B cell (primary cell): Measurements from ENCODE around the gene H2BK1. TPM values are rescaled to one million over a fixed set of nuclear protein-coding genes. Genes with fewer than 3 reads are reported as not detected.

Experiments
- ATAC-seq: fragments of 200-7000 bp; cut with Tn5 transposase; one replicate; pipeline ENCODE4 v1.10.0; 2021; ENCODE audit warnings: low read depth, mild to moderate bottlenecking, moderate number of reproducible peaks, moderate library complexity
- CTCF ChIA-PET: fragments of 350-600 bp; sonication (Branson Sonifier 250); formaldehyde crosslinking; loops from one replicate; lab custom pipeline; 2021; ENCODE audit warnings: antibody characterized with exemption, inconsistent platforms; lab: Charles Lee
- POLR2A ChIA-PET: fragments of 350-600 bp; sonication (Branson Sonifier 250); formaldehyde crosslinking; loops from one replicate; lab custom pipeline; 2021; ENCODE audit warnings: antibody characterized with exemption; lab: Charles Lee
- DNase-seq: peaks from one replicate; pipeline ENCODE4 v3.0.0; 2013
- H2AFZ ChIP-seq: 2 replicates; pipeline ENCODE4 v1.6.1; 2012; ENCODE audit warnings: mild to moderate bottlenecking, low read depth, low read length; ENCODE audit not compliant: insufficient read depth, poor library complexity, severe bottlenecking
- H3K27ac ChIP-seq, 2 donors: 1 replicate in 1 of 2; 2 replicates in 1 of 2; pipeline ENCODE4 v1.5.1; 2012 to 2013; ENCODE audit warnings: low read length in 2 of 2, mild to moderate bottlenecking in 2 of 2, moderate library complexity in 1 of 2
- H3K27me3 ChIP-seq, 4 experiments: fragments of 200-600 bp in 1 of 4; sonication (generic) in 1 of 4; replicated peaks in 1 of 4; 1 replicate in 2 of 4; 2 replicates in 2 of 4; pipeline versions ENCODE4 v1.6.1 to v1.7.0; 2013 to 2016; ENCODE audit warnings: low read length in 3 of 4, mild to moderate bottlenecking in 2 of 4, mixed read lengths in 1 of 4, moderate library complexity in 1 of 4; ENCODE audit not compliant: insufficient read depth in 4 of 4, control insufficient read depth in 3 of 4; ENCODE audit errors: control extremely low read depth in 1 of 4
- H3K36me3 ChIP-seq, 2 experiments: replicated peaks in 1 of 2; 1 replicate in 1 of 2; 2 replicates in 1 of 2; pipeline versions ENCODE4 v1.6.1 to v1.7.1; 2013; ENCODE audit warnings: low read length in 1 of 2; ENCODE audit not compliant: insufficient read depth in 2 of 2, control insufficient read depth in 1 of 2; ENCODE audit errors: control extremely low read depth in 1 of 2, extremely low read depth in 1 of 2
- H3K4me1 ChIP-seq, 2 donors: fragments of 200-600 bp in 1 of 2; sonication (generic) in 1 of 2; 1 replicate in 1 of 2; 2 replicates in 1 of 2; pipeline versions ENCODE4 v1.5.1 to v1.6.1; 2013 to 2017; ENCODE audit warnings: low read length in 2 of 2; ENCODE audit not compliant: control insufficient read depth in 2 of 2, insufficient read depth in 2 of 2
- H3K4me2 ChIP-seq: replicated peaks from 2 replicates; pipeline ENCODE3; 2012; ENCODE audit warnings: mild to moderate bottlenecking, low read depth, low read length; ENCODE audit not compliant: poor library complexity, severe bottlenecking
- H3K4me3 ChIP-seq, 5 experiments: fragments of 200-600 bp in 1 of 5; sonication (generic) in 1 of 5; 1 replicate in 3 of 5; 2 replicates in 2 of 5; pipeline versions ENCODE4 v1.5.1 to v1.7.0; 2011 to 2016; ENCODE audit warnings: low read length in 4 of 5, mild to moderate bottlenecking in 4 of 5, low read depth in 2 of 5, control low read depth in 1 of 5, moderate library complexity in 1 of 5; ENCODE audit not compliant: insufficient read depth in 1 of 5; ENCODE audit errors: control extremely low read depth in 1 of 5, extremely low read depth in 1 of 5
- H3K79me2 ChIP-seq: fragments of 200-600 bp; sonication (generic); one replicate; pipeline ENCODE4 v1.6.0; 2016; ENCODE audit warnings: low read length; ENCODE audit not compliant: control insufficient read depth, insufficient read depth
- H3K9ac ChIP-seq: fragments of 200-600 bp; sonication (generic); 2 replicates; pipeline ENCODE4 v1.6.1; 2017; ENCODE audit warnings: mild to moderate bottlenecking, low read length, moderate library complexity
- H3K9me3 ChIP-seq, 3 donors: one replicate each; pipeline versions ENCODE4 v1.6.1 to v1.7.1; 2013; ENCODE audit warnings: low read length in 2 of 3; ENCODE audit not compliant: control insufficient read depth in 2 of 3, insufficient read depth in 1 of 3; ENCODE audit errors: control extremely low read depth in 1 of 3
- H4K20me1 ChIP-seq: 2 replicates; pipeline ENCODE4 v1.6.0; 2012; ENCODE audit warnings: mild to moderate bottlenecking, low read length; ENCODE audit not compliant: insufficient read depth, control insufficient read depth, poor library complexity, severe bottlenecking
- H3K27ac Mint-ChIP-seq: one replicate; pipeline ENCODE4 v1.8.0; 2021; ENCODE audit warnings: mixed read lengths
- H3K27me3 Mint-ChIP-seq: one replicate; pipeline ENCODE4 v1.8.0; 2021; ENCODE audit warnings: mixed read lengths
- H3K4me1 Mint-ChIP-seq: one replicate; pipeline ENCODE4 v1.8.0; 2021; ENCODE audit warnings: mixed read lengths
- H3K4me3 Mint-ChIP-seq: one replicate; pipeline ENCODE4 v1.8.0; 2021; ENCODE audit warnings: mixed read lengths
- H3K9me3 Mint-ChIP-seq: one replicate; pipeline ENCODE4 v1.8.0; 2022; ENCODE audit warnings: mixed read lengths; ENCODE audit not compliant: insufficient read depth
- EZH2 ChIP-seq: IDR thresholded peaks from 2 replicates; pipeline ENCODE4 v1.6.1; 2012; ENCODE audit warnings: borderline replicate concordance, low read depth, mild to moderate bottlenecking, moderate library complexity, low read length; ENCODE audit not compliant: insufficient read depth, poor library complexity, severe bottlenecking
- WGBS: methylation state at CpG from one replicate; pipeline ENCODE4 v1.1.5; 2013; ENCODE audit warnings: missing lambda C conversion rate; ENCODE audit not compliant: insufficient coverage; 5-methylcytosine and 5-hydroxymethylcytosine counted together
- intact Hi-C: fragments of 100-400 bp; cut with micrococcal nuclease; formaldehyde crosslinking; loops from one replicate; pipeline ENCODE4 v1.10.0; 2022
- polyA plus RNA-seq: library from polyadenylated mRNA; depleted of rRNA; stranded (reverse); fragments of >200 nt; gene quantifications from 2 replicates; pipeline ENCODE4 v1.2.3, GENCODE V29; 2012
- total RNA-seq, 2 donors: library from RNA; stranded (reverse); fragments of 120-200 nt in 1 of 2; gene quantifications; 1 replicate in 1 of 2; 2 replicates in 1 of 2; pipeline versions ENCODE4 v1.2.3 to v1.2.4, GENCODE V29; 2013 to 2022
- TF ChIP-seq, protein P1 (sequence below): fragments of 200-600 bp; IDR thresholded peaks from one replicate; pipeline ENCODE4 v1.8.0; 2022; ENCODE audit warnings: antibody characterized with exemption, mild to moderate bottlenecking

Gene H2BK1
- total and polyA plus RNA-seq, 2 donors (not counting 1 experiment from before 2014, with no cell fraction given), result 4.2 TPM; not detected in 1

DNA sequence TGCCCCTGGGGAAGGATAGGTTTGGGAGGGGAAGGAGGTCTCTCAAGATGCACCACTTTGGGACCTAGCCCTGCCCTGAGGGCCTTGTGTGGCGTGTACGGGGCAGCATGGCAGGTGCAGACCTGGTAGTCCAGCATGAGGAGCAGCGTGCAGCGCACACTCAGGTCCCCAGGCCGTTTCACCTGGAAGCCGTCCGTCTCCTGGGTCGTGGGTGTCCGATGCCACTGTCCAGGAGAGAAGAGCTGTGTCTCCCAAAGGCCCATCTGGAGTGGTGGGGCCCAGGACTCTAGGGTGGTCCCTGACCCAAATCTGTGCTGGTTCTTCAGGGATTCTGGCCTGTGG, 31.4 kb upstream of the H2BK1 start:
- CTCF ChIA-PET, result interaction anchor here (1.2 kb wide), 1 partner anchor 76 kb away, joined by 3 read pairs; no protein-coding TSS in a partner anchor

More for the DNA sequence above, 31.4 kb upstream of the H2BK1 start:
- H3K27ac Mint-ChIP-seq, result no peak overlapping the region
- DNase-seq (no peak), ATAC-seq (no peak)
- Histone ChIP-seq H3K27me3 (peaks cover 0 to 25% (median 9%) of the 10 kb centered on the region in 4 experiments), H3K4me3 (no peak overlapping the region), H3K27ac (no peak overlapping the region), H3K36me3 (peaks cover 0 to 12% of the 10 kb centered on the region in 2 experiments), H2AFZ (no peak overlapping the region), H4K20me1 (peaks cover 15% of the 10 kb centered on the region), H3K79me2 (no peaks in the 10 kb centered on the region), H3K4me2 (no peak overlapping the region), H3K9me3 (peaks cover 0 to 16% (median 0%) of the 10 kb centered on the region in 3 donors), H3K9ac (no peak overlapping the region), H3K4me1 (peaks cover 29 to 32% of the 10 kb centered on the region in 2 donors)
- POLR2A ChIA-PET, result interaction anchor here (1.5 kb wide), 1 partner anchor 9 kb away, joined by 3 read pairs; the partner anchor contains the start of gene CHPF2
- H3K4me1 Mint-ChIP-seq, result peaks cover 30% of the 10 kb centered on the region
- WGBS, result 96% methylated on average over 9 of the region's 9 CpGs
- TF ChIP-seq EZH2, result no peak
- TF ChIP-seq, protein P1, sequence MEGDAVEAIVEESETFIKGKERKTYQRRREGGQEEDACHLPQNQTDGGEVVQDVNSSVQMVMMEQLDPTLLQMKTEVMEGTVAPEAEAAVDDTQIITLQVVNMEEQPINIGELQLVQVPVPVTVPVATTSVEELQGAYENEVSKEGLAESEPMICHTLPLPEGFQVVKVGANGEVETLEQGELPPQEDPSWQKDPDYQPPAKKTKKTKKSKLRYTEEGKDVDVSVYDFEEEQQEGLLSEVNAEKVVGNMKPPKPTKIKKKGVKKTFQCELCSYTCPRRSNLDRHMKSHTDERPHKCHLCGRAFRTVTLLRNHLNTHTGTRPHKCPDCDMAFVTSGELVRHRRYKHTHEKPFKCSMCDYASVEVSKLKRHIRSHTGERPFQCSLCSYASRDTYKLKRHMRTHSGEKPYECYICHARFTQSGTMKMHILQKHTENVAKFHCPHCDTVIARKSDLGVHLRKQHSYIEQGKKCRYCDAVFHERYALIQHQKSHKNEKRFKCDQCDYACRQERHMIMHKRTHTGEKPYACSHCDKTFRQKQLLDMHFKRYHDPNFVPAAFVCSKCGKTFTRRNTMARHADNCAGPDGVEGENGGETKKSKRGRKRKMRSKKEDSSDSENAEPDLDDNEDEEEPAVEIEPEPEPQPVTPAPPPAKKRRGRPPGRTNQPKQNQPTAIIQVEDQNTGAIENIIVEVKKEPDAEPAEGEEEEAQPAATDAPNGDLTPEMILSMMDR, result no peak
- intact Hi-C loops, result no loop called here
- no peak overlapping the region for H3K4me3 Mint-ChIP-seq
- no peaks in the 10 kb centered on the region for H3K9me3 Mint-ChIP-seq
- peaks cover 7% of the 10 kb centered on the region for H3K27me3 Mint-ChIP-seq
